Measurements from ENCODE around the gene DAPK2.

DNA sequence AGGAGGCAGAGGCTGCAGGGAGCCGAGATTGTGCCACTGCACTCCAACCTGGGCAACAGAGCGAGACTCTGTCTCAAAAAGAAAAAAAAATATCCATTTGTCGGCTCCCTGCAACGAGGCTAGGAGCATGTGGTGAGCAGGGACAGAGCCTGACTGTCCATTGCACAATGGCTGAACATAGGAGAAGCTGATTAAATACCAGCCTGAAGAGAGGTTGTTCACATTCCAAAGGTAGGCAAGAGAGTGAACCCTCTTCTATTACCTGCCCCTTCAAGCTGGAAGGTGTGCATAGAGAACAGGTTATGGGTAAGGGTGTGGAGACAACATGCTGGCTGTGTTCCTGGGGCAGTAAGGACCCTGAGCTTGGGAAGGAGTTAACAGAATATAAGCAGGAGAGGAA lies 78.7 kb downstream of the DAPK2 start:
- TF ChIP-seq, protein P1, sequence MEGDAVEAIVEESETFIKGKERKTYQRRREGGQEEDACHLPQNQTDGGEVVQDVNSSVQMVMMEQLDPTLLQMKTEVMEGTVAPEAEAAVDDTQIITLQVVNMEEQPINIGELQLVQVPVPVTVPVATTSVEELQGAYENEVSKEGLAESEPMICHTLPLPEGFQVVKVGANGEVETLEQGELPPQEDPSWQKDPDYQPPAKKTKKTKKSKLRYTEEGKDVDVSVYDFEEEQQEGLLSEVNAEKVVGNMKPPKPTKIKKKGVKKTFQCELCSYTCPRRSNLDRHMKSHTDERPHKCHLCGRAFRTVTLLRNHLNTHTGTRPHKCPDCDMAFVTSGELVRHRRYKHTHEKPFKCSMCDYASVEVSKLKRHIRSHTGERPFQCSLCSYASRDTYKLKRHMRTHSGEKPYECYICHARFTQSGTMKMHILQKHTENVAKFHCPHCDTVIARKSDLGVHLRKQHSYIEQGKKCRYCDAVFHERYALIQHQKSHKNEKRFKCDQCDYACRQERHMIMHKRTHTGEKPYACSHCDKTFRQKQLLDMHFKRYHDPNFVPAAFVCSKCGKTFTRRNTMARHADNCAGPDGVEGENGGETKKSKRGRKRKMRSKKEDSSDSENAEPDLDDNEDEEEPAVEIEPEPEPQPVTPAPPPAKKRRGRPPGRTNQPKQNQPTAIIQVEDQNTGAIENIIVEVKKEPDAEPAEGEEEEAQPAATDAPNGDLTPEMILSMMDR (conservative IDR thresholded peaks at IDR 0.05; ENCODE audit: low read depth, low read length) = no peak
- TF ChIP-seq EZH2 (IDR thresholded peaks at IDR 0.05; ENCODE audit: low read length, unreplicated experiment) (no peak), EZH2phosphoT487 (IDR thresholded peaks at IDR 0.05; ENCODE audit: borderline replicate concordance, low read length) (no peak)
